A549 (cell line): ENCODE measurements around the gene PKDCC.

Source experiments
- CTCF ChIP-seq: fragments of >200 bp; sonication (Bioruptor Twin); formaldehyde crosslinking; IDR thresholded peaks from 3 replicates; pipeline ENCODE4 v1.5.1; 2016
- EP300 ChIP-seq, 2 experiments: fragments of >200 bp; sonication (Bioruptor Twin); formaldehyde crosslinking; IDR thresholded peaks; 2 replicates in 1 of 2; 3 replicates in 1 of 2; pipeline ENCODE4 v1.6.1; 2016 to 2017
- MYC ChIP-seq: IDR thresholded peaks from 2 replicates; pipeline ENCODE4 v1.6.1; 2012; ENCODE audit warnings: mild to moderate bottlenecking, inconsistent platforms, low read length, improper control_type of control experiment, borderline replicate concordance
- POLR2A ChIP-seq: IDR thresholded peaks from 2 replicates; pipeline ENCODE4 v1.6.1; 2012; ENCODE audit warnings: mild to moderate bottlenecking, low read length
- RAD21 ChIP-seq, 2 experiments: fragments of >200 bp in 1 of 2; sonication (Bioruptor Twin) in 1 of 2; formaldehyde crosslinking in 1 of 2; IDR thresholded peaks in 1 of 2; conservative IDR thresholded peaks in 1 of 2; 2 replicates in 1 of 2; 3 replicates in 1 of 2; pipeline ENCODE4 v1.6.1; 2012 to 2018; ENCODE audit warnings: inconsistent platforms in 1 of 2
- TF ChIP-seq, protein P1 (sequence below): fragments of 250-450 bp; sonication (Bioruptor Pico); IDR thresholded peaks from 2 replicates; pipeline ENCODE4 v1.5.0; 2021; ENCODE audit warnings: mild to moderate bottlenecking, moderate library complexity, borderline replicate concordance
- TF ChIP-seq, protein P2 (sequence below): fragments of 450-650 bp; IDR thresholded peaks from 2 replicates; pipeline ENCODE4 v1.6.1; 2014; ENCODE audit warnings: antibody characterized with exemption

DNA sequence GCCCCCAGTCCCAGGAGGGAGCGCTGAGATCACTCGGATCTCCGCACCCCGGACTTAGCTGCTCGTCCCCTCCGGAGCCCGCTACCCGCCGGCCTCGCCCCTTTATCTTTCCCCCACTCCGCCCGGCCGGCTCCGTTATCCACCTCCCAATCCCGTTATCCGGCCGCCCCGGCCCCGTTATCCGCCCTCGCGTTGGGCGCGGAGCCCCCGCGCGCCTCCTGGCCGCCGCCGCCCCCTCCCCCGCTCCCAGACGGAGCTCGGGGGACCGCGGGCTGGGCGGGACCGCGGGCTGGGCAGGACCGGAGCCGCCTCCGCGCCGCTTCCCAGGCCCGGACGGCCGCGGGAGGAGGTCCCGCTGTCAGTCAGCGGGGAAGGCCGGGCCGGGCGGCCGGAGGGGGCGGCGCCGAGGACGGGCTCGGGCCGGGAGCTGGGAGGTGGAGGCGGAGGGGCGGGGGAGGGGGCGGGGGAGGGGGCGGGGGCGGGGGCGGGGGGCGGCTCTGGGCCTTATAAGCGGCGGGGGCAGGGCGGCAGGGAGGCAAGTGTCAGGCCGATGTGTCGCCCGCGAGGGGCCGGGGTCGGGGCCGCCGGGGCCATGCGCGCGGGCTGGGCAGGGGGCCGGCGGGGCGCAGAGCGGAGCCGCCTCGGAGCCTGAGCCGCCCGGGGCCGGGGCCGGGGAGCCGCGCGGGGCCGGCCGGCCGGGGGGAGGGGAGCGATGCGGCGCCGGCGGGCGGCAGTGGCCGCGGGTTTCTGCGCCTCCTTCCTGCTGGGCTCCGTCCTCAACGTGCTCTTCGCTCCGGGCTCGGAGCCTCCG lies at the start of gene PKDCC:
- TF ChIP-seq, protein P1, sequence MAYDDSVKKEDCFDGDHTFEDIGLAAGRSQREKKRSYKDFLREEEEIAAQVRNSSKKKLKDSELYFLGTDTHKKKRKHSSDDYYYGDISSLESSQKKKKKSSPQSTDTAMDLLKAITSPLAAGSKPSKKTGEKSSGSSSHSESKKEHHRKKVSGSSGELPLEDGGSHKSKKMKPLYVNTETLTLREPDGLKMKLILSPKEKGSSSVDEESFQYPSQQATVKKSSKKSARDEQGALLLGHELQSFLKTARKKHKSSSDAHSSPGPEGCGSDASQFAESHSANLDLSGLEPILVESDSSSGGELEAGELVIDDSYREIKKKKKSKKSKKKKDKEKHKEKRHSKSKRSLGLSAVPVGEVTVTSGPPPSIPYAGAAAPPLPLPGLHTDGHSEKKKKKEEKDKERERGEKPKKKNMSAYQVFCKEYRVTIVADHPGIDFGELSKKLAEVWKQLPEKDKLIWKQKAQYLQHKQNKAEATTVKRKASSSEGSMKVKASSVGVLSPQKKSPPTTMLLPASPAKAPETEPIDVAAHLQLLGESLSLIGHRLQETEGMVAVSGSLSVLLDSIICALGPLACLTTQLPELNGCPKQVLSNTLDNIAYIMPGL (CRISPR knock-in tag) = no peak
- TF ChIP-seq CTCF (no peak), EP300 (IDR thresholded peaks at IDR 0.05) (no peak), RAD21 (conservative IDR thresholded peaks at IDR 0.05 in 1 of 2, IDR thresholded peaks at IDR 0.05 in 1 of 2) (0 out of 5 replicates have a peak, but pooled peaks have one; percentile 5 to 23), POLR2A (peak; percentile 41; the same call in 1 of the 2 replicates), MYC (no peak)
- TF ChIP-seq, protein P2, sequence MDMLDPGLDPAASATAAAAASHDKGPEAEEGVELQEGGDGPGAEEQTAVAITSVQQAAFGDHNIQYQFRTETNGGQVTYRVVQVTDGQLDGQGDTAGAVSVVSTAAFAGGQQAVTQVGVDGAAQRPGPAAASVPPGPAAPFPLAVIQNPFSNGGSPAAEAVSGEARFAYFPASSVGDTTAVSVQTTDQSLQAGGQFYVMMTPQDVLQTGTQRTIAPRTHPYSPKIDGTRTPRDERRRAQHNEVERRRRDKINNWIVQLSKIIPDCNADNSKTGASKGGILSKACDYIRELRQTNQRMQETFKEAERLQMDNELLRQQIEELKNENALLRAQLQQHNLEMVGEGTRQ = no peak
